ENCODE measurements around the gene ZNF579. TPM values are rescaled to one million over a fixed set of nuclear protein-coding genes. Genes with fewer than 3 reads are reported as not detected.

The ZNF579 gene
- total and polyA plus RNA-seq, 8 donors: 6.5 to 16.1 (median 9.4) TPM

GRCh38 chr19:55552620-55553019, 28.0 kb downstream of the ZNF579 start:
- Histone ChIP-seq H3K4me1 (peaks cover 0 to 4% (median 0%) of the 10 kb centered on the region in 3 donors), H3K9me3 (no peaks in the 10 kb centered on the region), H3K36me3 (no peaks in the 10 kb centered on the region), H3K4me3 (no peak overlapping the region), H3K27ac (no peak overlapping the region), H3K27me3 (peaks cover 0 to 4% (median 0%) of the 10 kb centered on the region in 4 donors)
- intact Hi-C loops (cut with DNase I): no loop called here
- TF ChIP-seq CTCF (IDR thresholded peaks at IDR 0.05): no peak
- 40 to 51% methylated on average over 13 of the region's 13 CpGs for WGBS, 2 donors
- no peak for DNase-seq
- FAIRE-seq: no peak
- no peak for ATAC-seq

DNA sequence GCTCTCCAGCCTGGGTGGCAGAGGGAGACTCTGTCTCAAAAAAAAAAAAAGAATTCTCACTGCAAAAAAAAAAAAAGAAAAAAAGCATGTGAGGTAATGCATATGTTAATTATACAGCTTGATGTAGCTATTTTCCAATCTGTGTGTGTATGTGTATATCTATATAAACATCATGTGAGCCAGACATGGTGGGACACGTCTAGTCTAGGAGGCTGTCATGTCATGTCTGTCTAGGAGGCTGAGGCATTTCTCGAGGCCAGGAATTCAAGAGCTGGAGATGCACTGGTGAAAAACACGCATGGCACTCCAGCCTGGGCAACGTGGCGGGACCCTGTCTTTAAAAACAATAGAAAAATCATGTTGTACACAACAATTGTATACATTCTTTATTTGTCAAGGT, 28.4 kb downstream of the ZNF579 start:
- Histone ChIP-seq H3K4me3 (no peak overlapping the region), H3K27ac (no peak overlapping the region), H3K9me3 (no peaks in the 10 kb centered on the region), H3K4me1 (peaks cover 0 to 4% (median 0%) of the 10 kb centered on the region in 3 donors), H3K36me3 (no peaks in the 10 kb centered on the region), H3K27me3 (peaks cover 0 to 7% (median 0%) of the 10 kb centered on the region in 4 donors)
- no peak for FAIRE-seq
- no peak for ATAC-seq
- DNase-seq: no peak
- TF ChIP-seq CTCF (IDR thresholded peaks at IDR 0.05): no peak
- intact Hi-C loops (cut with DNase I): no loop called here
- WGBS, 2 donors: 48 to 65% methylated on average over 5 of the region's 5 CpGs

DNA sequence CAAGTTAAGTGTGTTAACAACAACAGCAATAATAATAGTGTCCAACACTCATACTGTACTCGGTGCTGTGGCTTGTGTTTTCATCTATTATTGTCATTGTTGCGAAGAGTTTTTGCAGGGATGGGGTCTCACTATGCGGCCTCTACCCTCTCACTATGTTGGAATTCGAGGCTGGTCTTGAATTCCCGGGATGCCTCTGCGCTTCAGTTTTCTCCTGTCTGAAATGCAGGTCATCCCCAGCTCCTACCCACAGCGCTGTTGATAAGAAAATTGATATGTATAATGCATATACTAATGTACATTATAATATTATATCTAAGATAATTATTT, 30.4 kb downstream of the ZNF579 start:
- no peak overlapping the region for H3K4me3 ChIP-seq
- 56 to 68% methylated on average over 7 of the region's 7 CpGs for WGBS, 2 donors

GRCh38 chr19:55549500-55550320, 30.9 kb downstream of the ZNF579 start:
- 18% methylated on average over 36 of the region's 36 CpGs for WGBS, 2 donors
- Histone ChIP-seq H3K4me1 (peaks cover 0 to 4% (median 0%) of the 10 kb centered on the region in 3 donors), H3K9me3 (no peaks in the 10 kb centered on the region), H3K27ac (peak overlapping the region in 2 of 4 donors; percentile 18 to 37), H3K27me3 (peaks cover 0 to 9% (median 0%) of the 10 kb centered on the region in 4 donors), H3K4me3 (peak overlapping the region in 1 of 4 donors; percentile 5), H3K36me3 (no peaks in the 10 kb centered on the region)
- peak; percentile 9 to 52 (median 37) for ATAC-seq
- no peak for DNase-seq
- TF ChIP-seq CTCF (IDR thresholded peaks at IDR 0.05): no peak
- FAIRE-seq: no peak
- intact Hi-C loops (cut with DNase I): no loop called here

More for the DNA sequence above, 30.4 kb downstream of the ZNF579 start:
- Histone ChIP-seq H3K36me3 (no peaks in the 10 kb centered on the region), H3K9me3 (no peaks in the 10 kb centered on the region), H3K27ac (no peak overlapping the region), H3K27me3 (peaks cover 0 to 9% (median 0%) of the 10 kb centered on the region in 4 donors), H3K4me1 (peaks cover 0 to 4% (median 0%) of the 10 kb centered on the region in 3 donors)
- DNase-seq (no peak), FAIRE-seq (no peak), ATAC-seq (no peak)
- TF ChIP-seq CTCF (IDR thresholded peaks at IDR 0.05): no peak
- intact Hi-C loops (cut with DNase I): no loop called here
